ENCODE measurements around the gene XAGE3. TPM values are rescaled to one million over a fixed set of nuclear protein-coding genes. Genes with fewer than 3 reads are reported as not detected.
"Not testable (repeated sequence)": the region's sequence is repeated elsewhere in the genome, so short reads cannot be mapped to it uniquely, and the experiment has no call there.

Gene XAGE3
- total and polyA plus RNA-seq, 8 donors: not detected

DNA sequence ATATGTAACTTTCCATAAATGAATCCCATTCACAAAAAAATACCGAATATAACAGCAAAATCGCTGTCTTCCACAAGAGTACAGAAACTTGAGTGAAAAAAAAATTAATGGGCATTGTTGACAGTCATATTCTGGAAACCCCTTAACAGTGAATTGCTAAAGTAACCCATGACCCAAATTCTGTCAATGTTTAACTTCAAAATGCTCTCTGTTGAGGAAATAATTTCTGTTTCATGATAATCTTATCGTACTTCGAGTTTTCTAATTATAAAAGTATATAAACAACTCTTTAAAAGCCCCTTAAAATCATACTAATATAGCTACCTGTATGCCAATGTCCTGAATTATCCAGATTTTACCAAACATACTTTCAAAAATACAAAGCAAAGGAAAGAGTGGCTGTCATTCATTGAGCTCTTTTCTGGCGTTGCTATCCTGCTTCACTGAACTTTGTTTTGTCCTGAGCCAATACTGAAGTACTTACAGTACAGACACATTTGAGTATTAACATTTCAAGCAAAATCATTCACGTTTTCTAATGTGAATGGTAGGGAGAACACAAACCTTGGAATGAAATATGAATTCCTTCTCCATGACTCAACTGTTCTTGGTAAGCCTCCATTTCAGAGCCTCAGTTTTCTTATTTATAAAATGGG, 2.4 kb downstream of the XAGE3 start:
- Histone ChIP-seq H3K4me3 (no peak overlapping the region), H3K36me3 (no peaks in the 10 kb centered on the region), H3K9me3 (no peaks in the 10 kb centered on the region), H3K27ac (peak overlapping the region in 1 of 5 donors; percentile 28), H3K4me1 (no peaks in the 10 kb centered on the region), H3K27me3 (peaks cover 0 to 4% (median 0%) of the 10 kb centered on the region in 3 donors)
- DNase-seq: peak in 1 of 2 donors; percentile 37
- 23 to 42% (median 36%) methylated on average over 6 of the region's 6 CpGs for WGBS, 5 donors
- intact Hi-C loops (cut with DNase I; ENCODE audit: low total_unique reads): no loop called here
- TF ChIP-seq, protein P1, sequence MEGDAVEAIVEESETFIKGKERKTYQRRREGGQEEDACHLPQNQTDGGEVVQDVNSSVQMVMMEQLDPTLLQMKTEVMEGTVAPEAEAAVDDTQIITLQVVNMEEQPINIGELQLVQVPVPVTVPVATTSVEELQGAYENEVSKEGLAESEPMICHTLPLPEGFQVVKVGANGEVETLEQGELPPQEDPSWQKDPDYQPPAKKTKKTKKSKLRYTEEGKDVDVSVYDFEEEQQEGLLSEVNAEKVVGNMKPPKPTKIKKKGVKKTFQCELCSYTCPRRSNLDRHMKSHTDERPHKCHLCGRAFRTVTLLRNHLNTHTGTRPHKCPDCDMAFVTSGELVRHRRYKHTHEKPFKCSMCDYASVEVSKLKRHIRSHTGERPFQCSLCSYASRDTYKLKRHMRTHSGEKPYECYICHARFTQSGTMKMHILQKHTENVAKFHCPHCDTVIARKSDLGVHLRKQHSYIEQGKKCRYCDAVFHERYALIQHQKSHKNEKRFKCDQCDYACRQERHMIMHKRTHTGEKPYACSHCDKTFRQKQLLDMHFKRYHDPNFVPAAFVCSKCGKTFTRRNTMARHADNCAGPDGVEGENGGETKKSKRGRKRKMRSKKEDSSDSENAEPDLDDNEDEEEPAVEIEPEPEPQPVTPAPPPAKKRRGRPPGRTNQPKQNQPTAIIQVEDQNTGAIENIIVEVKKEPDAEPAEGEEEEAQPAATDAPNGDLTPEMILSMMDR (IDR thresholded peaks at IDR 0.05): no peak
- no peak for TF ChIP-seq EP300 (IDR thresholded peaks at IDR 0.05)
- no peak for TF ChIP-seq POLR2A (IDR thresholded peaks at IDR 0.05)
- no peak for TF ChIP-seq POLR2AphosphoS5 (IDR thresholded peaks at IDR 0.05)

DNA sequence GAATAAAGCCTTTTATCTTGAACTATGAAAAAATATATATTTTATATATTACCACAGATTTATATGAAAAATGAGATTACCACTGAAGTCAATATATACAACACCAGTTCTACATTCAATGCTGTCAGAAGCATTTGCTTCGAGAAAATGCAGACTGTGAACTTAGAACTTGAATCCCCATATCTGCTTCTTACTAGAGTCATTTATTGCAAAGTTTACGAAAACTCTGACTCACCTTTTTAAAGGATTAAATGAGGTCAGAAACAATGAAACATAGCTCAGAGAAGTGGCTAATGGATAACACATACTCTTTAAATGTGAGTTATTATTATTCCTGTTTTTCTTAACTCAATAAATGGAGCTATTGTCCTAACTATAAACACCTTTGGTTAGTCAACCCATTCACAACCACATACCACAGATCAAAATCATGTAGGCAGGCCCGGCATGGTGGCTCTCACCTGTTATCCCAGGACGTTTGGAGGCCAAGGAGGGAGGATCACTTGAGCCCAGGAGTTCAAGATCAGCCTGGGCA, 10.8 kb downstream of the XAGE3 start:
- H3K27ac ChIP-seq; H3K4me1 ChIP-seq; intact Hi-C loops (cut with DNase I; ENCODE audit: low total_unique reads); H3K4me3 ChIP-seq; H3K27me3 ChIP-seq; H3K36me3 ChIP-seq; DNase-seq: not testable (repeated sequence)
- WGBS, 5 donors: 34 to 43% (median 38%) methylated on average over 4 of the region's 4 CpGs
- H3K9me3 ChIP-seq: peaks cover 0 to 13% (median 5%) of the 10 kb centered on the region in 4 donors

DNA sequence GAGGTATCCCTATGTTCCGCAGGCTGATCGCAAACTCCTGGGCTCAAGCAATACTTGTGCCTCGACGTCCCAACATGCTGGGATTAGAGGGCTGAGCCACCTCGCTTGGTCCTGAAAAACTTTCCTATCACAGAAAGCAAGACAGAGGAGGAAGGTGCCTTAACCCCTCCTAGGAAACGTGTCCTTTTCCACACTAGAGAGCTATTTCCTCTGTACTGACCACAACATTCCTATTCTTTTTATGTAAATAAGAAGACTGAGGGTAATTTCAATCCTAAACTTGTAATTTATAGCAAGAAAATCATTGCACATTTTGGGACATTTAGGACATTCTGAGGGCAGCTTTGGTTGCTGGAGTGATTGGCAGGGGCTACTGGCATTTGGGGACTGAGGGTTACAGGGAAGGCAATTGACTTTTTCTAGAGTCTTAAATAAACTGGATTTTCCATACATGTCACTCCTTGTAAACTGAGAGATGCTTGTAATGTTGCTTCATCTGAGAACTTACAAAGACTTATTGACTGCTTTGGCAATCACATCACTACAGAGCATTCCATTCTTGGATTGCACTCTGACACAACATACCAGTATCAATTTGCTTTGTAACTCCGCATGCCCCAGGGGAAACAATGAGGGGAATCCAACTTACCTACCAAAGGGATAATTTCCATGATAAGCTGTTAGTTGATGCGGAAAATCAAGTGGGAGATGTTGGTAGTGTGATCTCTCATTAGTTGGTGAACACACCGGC, 15.6 kb downstream of the XAGE3 start:
- DNase-seq: no peak
- 71 to 86% (median 82%) methylated on average over 8 to 9 of the region's 9 CpGs for WGBS, 5 donors
- Histone ChIP-seq H3K27me3 (peaks cover 0 to 25% (median 0%) of the 10 kb centered on the region in 3 donors), H3K4me1 (no peaks in the 10 kb centered on the region), H3K27ac (no peak overlapping the region), H3K36me3 (no peaks in the 10 kb centered on the region), H3K9me3 (peaks cover 0 to 17% (median 6%) of the 10 kb centered on the region in 4 donors), H3K4me3 (no peak overlapping the region)
- no peak for TF ChIP-seq POLR2AphosphoS5 (IDR thresholded peaks at IDR 0.05)
- no peak for TF ChIP-seq POLR2A (IDR thresholded peaks at IDR 0.05)
- TF ChIP-seq EP300 (IDR thresholded peaks at IDR 0.05): no peak
- TF ChIP-seq, protein P1 (IDR thresholded peaks at IDR 0.05): no peak
- intact Hi-C loops (cut with DNase I; ENCODE audit: low total_unique reads): no loop called here

DNA sequence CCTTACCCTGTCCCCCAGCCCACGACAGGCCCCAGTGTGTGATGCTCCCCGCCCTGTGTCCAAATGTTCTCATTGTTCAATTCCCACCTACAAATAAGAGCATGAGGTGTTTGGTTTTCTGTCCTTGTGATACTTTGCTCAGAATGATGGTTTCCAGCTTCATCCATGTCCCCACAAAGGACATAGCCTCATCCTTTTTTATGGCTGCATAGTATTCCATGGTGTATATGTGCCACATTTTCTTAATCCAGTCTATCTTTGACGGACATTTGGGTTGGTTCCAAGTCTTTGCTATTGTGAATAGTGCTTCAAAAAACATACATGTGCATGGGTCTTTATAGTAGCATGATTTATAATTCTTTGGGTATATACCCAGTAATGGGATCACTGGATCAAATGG, 24.3 kb downstream of the XAGE3 start:
- WGBS, 5 donors: 76 to 96% (median 83%) methylated on average over 2 to 3 of the region's 3 CpGs
- H3K36me3 ChIP-seq; DNase-seq; H3K27me3 ChIP-seq; H3K4me3 ChIP-seq; H3K4me1 ChIP-seq; intact Hi-C loops (cut with DNase I; ENCODE audit: low total_unique reads); H3K27ac ChIP-seq: not testable (repeated sequence)
- H3K9me3 ChIP-seq: peaks cover 0 to 18% (median 8%) of the 10 kb centered on the region in 4 donors

DNA sequence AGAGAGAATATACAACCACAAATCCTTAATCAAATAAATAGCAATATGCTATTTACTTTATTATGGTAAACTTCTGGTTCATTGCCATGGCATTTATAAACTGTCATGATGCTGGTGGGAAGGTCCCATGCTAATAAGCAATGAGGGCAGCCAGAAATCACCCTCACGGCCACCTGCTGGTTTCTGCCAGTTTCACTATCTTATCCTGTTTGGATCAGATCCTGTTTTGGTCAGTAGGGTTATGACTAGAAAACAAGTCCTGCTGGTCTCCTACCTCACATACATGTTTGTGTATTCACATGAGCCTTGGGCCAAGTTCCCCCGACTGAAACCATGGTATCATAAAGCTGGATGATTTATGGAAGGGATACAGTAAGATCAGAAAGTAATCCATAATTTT, 28.7 kb downstream of the XAGE3 start:
- intact Hi-C loops (cut with DNase I; ENCODE audit: low total_unique reads): no loop called here
- TF ChIP-seq, protein P1 (IDR thresholded peaks at IDR 0.05): no peak
- TF ChIP-seq POLR2A (IDR thresholded peaks at IDR 0.05) (no peak), EP300 (IDR thresholded peaks at IDR 0.05) (no peak), POLR2AphosphoS5 (IDR thresholded peaks at IDR 0.05) (no peak)
- 23 to 50% (median 34%) methylated on average over 2 of the region's 2 CpGs for WGBS, 5 donors
- Histone ChIP-seq H3K27ac (no peak overlapping the region), H3K36me3 (no peaks in the 10 kb centered on the region), H3K27me3 (no peaks in the 10 kb centered on the region), H3K9me3 (peaks cover 0 to 12% (median 5%) of the 10 kb centered on the region in 4 donors), H3K4me1 (no peaks in the 10 kb centered on the region), H3K4me3 (no peak overlapping the region)
- no peak for DNase-seq

Data from stomach (tissue), 9 donors.